GM12864 (cell line): ENCODE data around the gene HRG.

Source experiments
- DNase-seq: peaks from one replicate; pipeline ENCODE4 v3.0.0-alpha.2; 2011; ENCODE audit warnings: low read depth
- H3K4me3 ChIP-seq: 2 replicates; pipeline ENCODE4 v1.5.1; 2011; ENCODE audit warnings: mild to moderate bottlenecking, low read depth, low read length, control low read depth
- CTCF ChIP-seq: IDR thresholded peaks from 2 replicates; pipeline ENCODE4 v1.5.1; 2011; ENCODE audit warnings: low read depth, mild to moderate bottlenecking, moderate library complexity, low read length, control low read depth, inconsistent platforms; ENCODE audit errors: missing control alignments

The HRG gene

DNA sequence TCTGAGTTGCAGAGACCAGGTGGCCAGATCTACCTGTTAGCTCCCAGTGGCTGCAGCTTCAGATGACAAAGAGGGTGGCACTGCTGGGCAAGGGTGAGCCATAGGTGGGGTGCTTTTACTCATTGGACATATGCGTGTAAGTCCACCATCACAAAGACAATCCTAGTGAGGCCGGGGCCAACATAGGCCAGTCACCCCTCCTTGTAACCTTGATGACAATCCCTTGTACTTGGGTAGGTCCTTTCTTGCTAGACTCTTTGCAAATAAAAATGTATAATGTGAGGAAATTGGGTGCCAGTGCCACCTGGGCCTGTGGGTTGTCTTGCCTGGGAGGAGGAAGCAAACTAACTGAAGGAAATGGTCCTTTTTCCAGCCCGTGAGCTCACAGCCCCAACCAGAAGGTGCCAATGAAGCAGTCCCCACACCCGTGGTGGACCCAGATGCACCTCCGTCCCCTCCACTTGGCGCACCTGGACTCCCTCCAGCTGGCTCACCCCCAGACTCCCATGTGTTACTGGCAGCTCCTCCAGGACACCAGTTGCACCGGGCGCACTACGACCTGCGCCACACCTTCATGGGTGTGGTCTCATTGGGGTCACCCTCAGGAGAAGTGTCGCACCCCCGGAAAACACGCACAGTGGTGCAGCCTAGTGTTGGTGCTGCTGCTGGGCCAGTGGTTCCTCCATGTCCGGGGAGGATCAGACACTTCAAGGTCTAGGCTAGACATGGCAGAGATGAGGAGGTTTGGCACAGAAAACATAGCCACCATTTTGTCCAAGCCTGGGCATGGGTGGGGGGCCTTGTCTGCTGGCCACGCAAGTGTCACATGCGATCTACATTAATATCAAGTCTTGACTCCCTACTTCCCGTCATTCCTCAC lies 45.4 kb upstream of the HRG start:
- H3K4me3 ChIP-seq = no peak overlapping the region
- no peak for TF ChIP-seq CTCF
- no peak for DNase-seq

DNA sequence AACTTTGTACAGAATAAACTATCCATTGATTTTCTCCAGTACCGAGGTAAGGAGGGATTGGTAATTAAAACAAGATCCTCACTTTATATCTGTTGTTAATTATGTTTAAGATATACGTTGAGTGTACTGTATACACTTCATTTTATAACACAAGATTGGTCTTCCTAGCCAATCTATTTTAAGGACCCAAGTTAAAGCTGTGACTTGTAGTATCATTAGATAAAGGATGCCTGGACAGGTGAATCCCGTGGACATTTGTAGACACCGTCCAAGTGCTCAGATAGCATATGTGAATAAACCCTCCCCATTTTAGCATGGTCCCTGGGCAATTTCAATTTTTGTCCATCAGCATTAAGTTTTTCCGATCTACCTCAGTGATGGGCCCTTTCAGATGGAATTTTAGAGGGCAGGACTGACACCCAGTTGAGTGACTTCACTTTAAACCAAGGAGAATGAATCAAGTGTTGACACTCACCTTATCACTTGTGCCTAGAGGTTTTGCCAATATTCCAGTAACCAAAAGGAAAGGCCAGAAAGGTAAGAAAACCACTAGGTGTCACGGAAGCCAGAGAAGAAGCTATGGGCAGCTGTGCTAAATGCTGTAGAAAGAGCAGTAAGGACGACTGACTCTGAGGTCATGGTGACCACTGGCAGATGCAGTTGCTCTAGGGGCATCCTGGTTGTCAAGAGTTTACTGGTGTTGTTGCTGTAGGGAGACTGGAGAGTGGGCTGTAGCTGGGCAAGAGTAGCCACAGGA lies 43.7 kb upstream of the HRG start:
- no peak for TF ChIP-seq CTCF
- H3K4me3 ChIP-seq = no peak overlapping the region
- no peak for DNase-seq

DNA sequence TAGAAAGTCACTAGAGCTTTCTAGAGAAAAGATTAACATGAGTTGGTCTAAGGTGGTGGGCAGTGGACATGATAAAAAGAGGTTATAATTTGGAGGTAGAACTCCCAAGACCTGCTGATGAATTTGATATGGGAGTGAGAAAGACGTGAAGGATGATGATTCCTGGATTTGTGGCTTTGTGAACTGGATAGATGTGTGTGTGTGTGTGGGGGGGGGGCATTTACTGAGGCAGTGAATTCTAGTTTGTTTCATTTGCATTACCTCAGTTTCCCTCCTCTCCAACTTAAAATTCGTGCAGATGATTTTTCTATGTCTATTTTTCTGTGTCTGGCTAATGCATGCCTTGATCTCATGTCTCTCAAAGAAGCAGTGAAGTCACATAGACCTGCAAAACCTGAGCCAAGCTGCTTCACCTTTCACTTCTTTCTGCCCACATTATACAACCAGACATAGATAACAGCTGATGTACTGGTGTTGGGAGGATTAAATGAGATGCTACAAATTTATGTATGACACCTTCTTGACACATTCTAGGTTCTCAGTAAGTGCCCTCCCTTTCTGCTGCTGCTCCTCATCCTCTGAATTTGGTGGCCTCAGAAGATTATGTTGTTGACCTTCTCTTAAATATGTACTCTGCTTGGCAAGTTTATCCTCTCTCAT lies 43.0 kb upstream of the HRG start:
- no peak overlapping the region for H3K4me3 ChIP-seq
- TF ChIP-seq CTCF = no peak
- no peak for DNase-seq

GRCh38 chr3:186624598-186624997 lies 41.2 kb upstream of the HRG start:
- TF ChIP-seq CTCF = no peak
- no peak for DNase-seq
- H3K4me3 ChIP-seq = no peak overlapping the region

DNA sequence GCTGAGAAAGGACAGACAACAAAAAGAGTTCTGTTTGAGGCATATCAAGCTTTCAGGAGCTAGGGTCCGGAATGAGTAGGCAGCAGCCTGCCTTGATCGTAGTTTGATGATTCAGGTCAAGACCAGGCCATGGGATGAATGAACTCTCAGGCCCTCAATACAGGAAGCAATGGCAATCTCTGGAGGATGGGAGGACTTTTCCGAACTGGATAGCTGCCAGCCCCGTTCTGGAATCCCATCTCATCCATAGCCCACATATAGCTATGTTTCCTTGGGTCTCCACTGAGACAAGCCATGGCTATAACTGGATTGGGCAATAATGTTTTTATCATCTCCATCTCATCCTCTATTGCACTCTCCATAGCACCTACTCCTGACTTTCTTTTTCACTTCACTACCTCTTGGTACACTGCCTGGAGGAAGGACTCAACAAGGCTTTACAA lies 40.2 kb upstream of the HRG start:
- no peak overlapping the region for H3K4me3 ChIP-seq
- TF ChIP-seq CTCF = no peak

GRCh38 chr3:186626254-186626847 lies 39.5 kb upstream of the HRG start:
- no peak for TF ChIP-seq CTCF
- no peak for DNase-seq
- H3K4me3 ChIP-seq = no peak overlapping the region

More for the DNA sequence above, 40.2 kb upstream of the HRG start:
- DNase-seq = no peak
